ENCODE data around the gene BUB1B. TPM values are rescaled to one million over a fixed set of nuclear protein-coding genes. Genes with fewer than 3 reads are reported as not detected.

BUB1B gene
- total RNA-seq, 1 donor from 2014 or later, result 1.8 TPM

- Histone ChIP-seq H3K9me3 (no peaks in the 10 kb centered on the region), H3K27me3 (no peaks in the 10 kb centered on the region), H3K4me3 (no peak overlapping the region), H3K4me1 (no peaks in the 10 kb centered on the region), H3K27ac (no peak overlapping the region), H3K36me3 (no peaks in the 10 kb centered on the region)
- TF ChIP-seq CTCF (IDR thresholded peaks at IDR 0.05), result no peak
- intact Hi-C loops (cut with DNase I), result no loop called here
- ATAC-seq (no peak), DNase-seq (no peak)
Measured at GRCh38 chr15:40192942-40193341, 32.1 kb downstream of the BUB1B start.

GRCh38 chr15:40197434-40197833, 36.6 kb downstream of the BUB1B start:
- DNase-seq (no peak), ATAC-seq (no peak)
- Histone ChIP-seq H3K4me3 (no peak overlapping the region), H3K4me1 (no peaks in the 10 kb centered on the region), H3K9me3 (no peaks in the 10 kb centered on the region), H3K36me3 (no peaks in the 10 kb centered on the region), H3K27me3 (no peaks in the 10 kb centered on the region), H3K27ac (no peak overlapping the region)
- intact Hi-C loops (cut with DNase I), result no loop called here
- no peak for TF ChIP-seq CTCF (IDR thresholded peaks at IDR 0.05)

GRCh38 chr15:40198355-40199085, 37.7 kb downstream of the BUB1B start:
- no peaks in the 10 kb centered on the region for H3K9me3 ChIP-seq
- intact Hi-C loops (cut with DNase I), result no loop called here
- no peak overlapping the region for H3K4me3 ChIP-seq
- H3K4me1 ChIP-seq, result no peaks in the 10 kb centered on the region
- no peak overlapping the region for H3K27ac ChIP-seq
- TF ChIP-seq CTCF (IDR thresholded peaks at IDR 0.05), result no peak
- ATAC-seq, result no peak
- H3K36me3 ChIP-seq, result no peaks in the 10 kb centered on the region
- no peaks in the 10 kb centered on the region for H3K27me3 ChIP-seq
- DNase-seq, result no peak

- Histone ChIP-seq H3K36me3 (no peaks in the 10 kb centered on the region), H3K27me3 (no peaks in the 10 kb centered on the region), H3K9me3 (no peaks in the 10 kb centered on the region), H3K27ac (no peak overlapping the region), H3K4me3 (no peak overlapping the region), H3K4me1 (no peaks in the 10 kb centered on the region)
- no peak for TF ChIP-seq CTCF (IDR thresholded peaks at IDR 0.05)
- intact Hi-C loops (cut with DNase I), result no loop called here
- no peak for ATAC-seq
- no peak for DNase-seq
Measured at GRCh38 chr15:40204100-40204499, 43.2 kb downstream of the BUB1B start.

GRCh38 chr15:40217166-40217824, 56.4 kb downstream of the BUB1B start:
- H3K36me3 ChIP-seq, result no peaks in the 10 kb centered on the region
- ATAC-seq (peak; percentile 99), DNase-seq (no peak)
- intact Hi-C loops (cut with DNase I), result loop anchor here (5.0 kb wide), 1 partner anchor 55 kb away; no protein-coding TSS in a partner anchor
- no peaks in the 10 kb centered on the region for H3K4me1 ChIP-seq
- TF ChIP-seq CTCF (IDR thresholded peaks at IDR 0.05), result peak; percentile 92
- H3K4me3 ChIP-seq, result no peak overlapping the region
- no peak overlapping the region for H3K27ac ChIP-seq
- no peaks in the 10 kb centered on the region for H3K9me3 ChIP-seq
- no peaks in the 10 kb centered on the region for H3K27me3 ChIP-seq
